AG10803 (cell line): ENCODE results near the gene TM7SF2.
A peak's percentile ranks its signal among the peaks of the same experiment; 100 is the strongest.

Experiments used
- DNase-seq: peaks from one replicate; pipeline ENCODE4 v3.0.0; 2010; ENCODE audit warnings: low read depth
- H3K4me3 ChIP-seq: 2 replicates; pipeline ENCODE4 v1.5.1; 2011; ENCODE audit warnings: mild to moderate bottlenecking, low read length, control low read depth
- TF ChIP-seq, protein P1 (sequence below): conservative IDR thresholded peaks from 2 replicates; pipeline ENCODE4 v1.5.1; 2011; ENCODE audit warnings: mild to moderate bottlenecking, low read length, control low read depth, inconsistent platforms

TM7SF2 gene

DNA sequence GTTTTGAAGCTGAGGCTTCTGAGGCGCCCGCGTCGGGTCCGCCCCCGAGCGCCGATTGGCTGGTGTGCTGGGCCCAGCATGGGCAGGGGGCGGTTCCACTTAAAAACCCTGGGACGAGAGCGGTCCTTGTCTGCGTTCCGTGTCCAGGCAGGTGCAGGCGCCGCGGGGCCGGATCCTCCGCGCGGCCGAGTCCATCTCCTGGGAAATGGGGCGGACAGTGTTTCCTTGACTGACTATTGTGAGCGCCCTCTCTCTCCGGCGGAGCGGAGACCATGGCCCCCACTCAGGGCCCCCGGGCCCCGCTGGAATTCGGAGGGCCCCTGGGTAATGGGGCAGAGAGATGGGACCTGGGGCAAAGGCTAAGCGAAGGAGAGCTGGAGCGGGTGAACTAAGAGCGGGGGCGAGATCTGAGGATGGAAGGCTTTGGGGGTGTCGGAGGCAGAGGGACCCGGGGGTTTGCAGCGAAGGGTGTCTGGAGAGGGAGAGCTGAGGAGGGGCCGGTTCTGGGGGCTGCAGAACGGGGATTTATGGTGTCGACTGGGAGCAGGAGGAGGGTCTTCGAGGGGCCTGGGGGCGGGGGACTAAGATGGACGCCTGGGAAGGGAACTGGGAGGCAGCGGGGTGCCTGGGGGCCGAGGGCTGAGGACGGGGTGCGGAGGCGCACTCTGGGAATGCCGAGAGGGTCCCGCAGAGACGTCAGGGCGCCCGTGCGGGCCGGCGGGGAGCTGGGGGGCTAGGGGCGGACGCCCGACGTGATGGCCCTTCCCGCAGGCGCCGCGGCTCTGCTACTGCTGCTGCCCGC is at the start of gene TM7SF2:
TSS of gene TM7SF2 (plus strand) at position 129 of the 802 bp plus-strand sequence. CDS start at position 273, 144 bp downstream.
- H3K4me3 ChIP-seq, result peak within 1 kb of the TSS; percentile 54
- DNase-seq, result peak; percentile 84
- TF ChIP-seq, protein P1, sequence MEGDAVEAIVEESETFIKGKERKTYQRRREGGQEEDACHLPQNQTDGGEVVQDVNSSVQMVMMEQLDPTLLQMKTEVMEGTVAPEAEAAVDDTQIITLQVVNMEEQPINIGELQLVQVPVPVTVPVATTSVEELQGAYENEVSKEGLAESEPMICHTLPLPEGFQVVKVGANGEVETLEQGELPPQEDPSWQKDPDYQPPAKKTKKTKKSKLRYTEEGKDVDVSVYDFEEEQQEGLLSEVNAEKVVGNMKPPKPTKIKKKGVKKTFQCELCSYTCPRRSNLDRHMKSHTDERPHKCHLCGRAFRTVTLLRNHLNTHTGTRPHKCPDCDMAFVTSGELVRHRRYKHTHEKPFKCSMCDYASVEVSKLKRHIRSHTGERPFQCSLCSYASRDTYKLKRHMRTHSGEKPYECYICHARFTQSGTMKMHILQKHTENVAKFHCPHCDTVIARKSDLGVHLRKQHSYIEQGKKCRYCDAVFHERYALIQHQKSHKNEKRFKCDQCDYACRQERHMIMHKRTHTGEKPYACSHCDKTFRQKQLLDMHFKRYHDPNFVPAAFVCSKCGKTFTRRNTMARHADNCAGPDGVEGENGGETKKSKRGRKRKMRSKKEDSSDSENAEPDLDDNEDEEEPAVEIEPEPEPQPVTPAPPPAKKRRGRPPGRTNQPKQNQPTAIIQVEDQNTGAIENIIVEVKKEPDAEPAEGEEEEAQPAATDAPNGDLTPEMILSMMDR, result no peak

DNA sequence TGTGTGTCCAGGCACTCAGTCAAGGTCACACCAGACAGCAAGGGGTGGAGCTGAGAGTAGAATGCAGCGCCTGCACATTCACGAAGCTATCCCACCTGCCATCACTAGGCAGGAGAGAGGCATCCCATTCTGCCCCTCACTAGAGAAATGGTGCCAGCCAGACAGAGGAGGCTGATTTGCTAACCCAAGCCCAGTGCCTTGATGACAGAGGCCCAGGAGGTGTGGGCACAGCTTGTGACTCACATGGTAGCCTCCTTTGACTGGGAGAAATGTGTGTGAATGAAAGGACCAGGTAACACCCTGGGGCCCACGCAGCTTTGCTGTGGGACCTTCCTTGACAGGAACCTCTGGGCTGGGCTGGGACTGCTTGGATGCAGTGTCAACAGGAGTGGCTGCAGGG is 48.1 kb upstream of the TM7SF2 start:
- no peak overlapping the region for H3K4me3 ChIP-seq
- no peak for DNase-seq
- TF ChIP-seq, protein P1, result no peak

DNA sequence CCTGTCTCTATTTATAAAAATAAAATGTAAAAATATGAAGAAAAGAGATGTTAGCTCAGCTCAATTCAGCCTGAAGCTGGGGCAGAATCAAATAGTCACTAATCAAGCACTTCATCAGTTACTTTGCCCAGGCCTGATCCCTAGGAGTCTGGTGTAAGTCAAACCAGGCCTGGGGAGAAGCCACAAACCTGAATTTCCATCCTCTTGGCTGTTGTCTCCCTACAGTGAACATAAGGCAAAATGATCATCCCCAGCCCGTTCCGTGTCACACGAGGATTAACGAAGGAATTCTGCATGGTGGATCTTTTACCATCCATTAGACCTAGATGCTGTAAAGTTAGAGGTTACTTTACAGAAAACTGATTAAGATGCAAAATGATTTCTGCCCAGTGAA is 46.8 kb upstream of the TM7SF2 start:
- no peak overlapping the region for H3K4me3 ChIP-seq
- TF ChIP-seq, protein P1, result no peak
- DNase-seq, result no peak

DNA sequence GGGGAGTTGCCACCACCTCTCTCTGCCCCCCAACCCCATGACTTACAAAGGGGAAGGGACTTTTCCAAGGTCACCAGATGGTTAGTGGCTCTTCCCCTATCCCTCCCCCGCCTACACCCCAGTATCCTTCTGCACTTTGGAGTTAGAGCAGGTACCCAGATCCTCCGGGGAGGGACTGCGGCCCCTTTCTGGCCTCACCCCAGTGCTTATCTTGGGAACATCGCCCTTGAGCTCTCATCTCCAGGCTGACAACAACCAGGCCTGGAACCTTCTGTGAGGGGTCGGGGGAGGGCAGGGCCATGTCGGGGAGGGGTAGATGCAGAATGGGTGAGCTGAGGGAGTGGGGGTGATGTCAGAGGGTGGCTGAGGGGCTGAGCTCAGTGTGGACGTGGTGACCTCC is 45.8 kb upstream of the TM7SF2 start:
- TF ChIP-seq, protein P1, result no peak
- DNase-seq, result no peak
- H3K4me3 ChIP-seq, result no peak overlapping the region

DNA sequence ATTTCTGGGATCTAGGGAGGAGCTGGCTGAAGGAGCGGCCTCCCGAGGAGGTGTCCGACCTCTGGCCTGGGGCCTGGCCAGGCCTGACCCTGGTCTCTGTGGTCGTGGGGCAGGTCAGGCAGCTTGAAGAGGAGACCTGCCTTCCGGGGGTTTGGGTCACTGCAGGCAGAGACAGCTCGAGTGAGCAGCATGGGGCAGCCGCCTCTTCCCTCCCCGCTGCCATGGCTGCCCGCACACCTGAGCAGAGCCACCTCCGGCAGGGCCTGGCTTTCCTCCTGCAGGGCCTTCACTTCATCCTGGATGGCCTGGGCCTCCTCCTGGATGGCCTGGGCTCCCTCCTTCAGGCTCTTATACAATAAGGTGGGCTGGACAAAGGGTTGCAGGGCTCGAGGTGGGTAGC is 45.4 kb upstream of the TM7SF2 start:
- no peak for DNase-seq
- TF ChIP-seq, protein P1, result no peak
- no peak overlapping the region for H3K4me3 ChIP-seq

DNA sequence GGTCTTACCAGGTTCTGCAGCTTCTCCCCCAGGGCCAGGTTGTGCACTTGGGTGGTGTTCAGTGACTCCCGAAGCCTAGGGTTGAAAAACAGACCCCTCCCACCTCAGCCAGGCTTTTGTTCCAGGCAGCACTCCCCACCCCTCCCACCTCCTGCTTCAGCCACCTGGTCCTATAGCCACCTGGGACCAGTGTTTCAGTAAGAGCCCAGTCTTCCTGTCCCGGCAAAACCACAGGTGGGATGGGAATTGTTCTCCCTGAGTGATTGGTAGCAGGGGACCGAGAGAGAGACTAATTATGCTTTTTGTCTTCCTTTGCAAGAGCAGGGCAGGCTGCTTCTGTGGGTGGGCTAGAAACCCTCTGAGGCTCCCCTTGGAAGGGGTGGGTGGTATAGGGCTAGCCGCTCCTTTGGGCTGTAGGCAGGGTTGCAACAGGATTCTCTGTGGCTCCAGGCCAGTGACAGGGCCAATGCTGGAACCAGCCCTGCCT is 44.8 kb upstream of the TM7SF2 start:
- no peak overlapping the region for H3K4me3 ChIP-seq
- DNase-seq, result no peak
- TF ChIP-seq, protein P1, result no peak

DNA sequence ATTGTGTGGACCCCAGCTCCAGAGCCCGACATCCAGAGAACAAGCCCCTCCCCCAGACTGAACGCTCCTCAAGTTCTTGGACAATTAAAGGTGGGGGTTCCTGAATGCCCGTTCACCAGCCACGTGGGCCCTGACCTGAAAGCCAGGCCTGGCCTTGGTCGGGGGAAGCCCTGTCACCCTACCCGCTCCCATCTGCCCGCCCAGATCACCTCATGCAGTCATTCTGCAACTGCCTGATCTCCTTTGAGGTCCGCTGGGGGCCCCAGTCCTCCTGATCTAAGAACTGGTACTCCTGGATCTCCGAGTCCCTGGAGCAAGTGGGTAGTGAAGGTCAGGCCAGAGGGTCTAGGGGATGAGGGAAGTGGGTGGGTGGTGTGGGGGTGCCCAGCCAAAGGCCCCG is 44.2 kb upstream of the TM7SF2 start:
- H3K4me3 ChIP-seq, result no peak overlapping the region
- no peak for DNase-seq
- TF ChIP-seq, protein P1, result no peak
